ENCODE results near the gene GPC3.

DNA sequence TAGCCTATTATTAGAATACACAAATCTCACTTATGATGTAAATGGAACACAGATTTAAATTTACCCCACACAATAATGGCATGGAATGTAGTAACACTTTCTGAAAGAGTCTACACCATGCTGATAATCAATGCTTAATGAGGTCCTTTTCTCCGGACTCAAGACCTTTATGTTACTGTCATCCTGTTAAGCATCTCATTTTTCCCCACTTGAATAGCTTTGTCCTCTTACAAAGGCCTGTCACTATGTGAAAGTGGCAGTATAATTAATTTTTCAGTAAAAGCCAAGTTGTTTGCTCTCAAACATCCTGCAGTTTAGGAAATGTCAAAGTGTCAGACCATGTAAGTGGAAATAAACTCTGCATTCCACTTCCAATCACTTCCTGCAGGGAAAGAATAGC is 96.4 kb downstream of the GPC3 start:
- TF ChIP-seq CTCF (IDR thresholded peaks at IDR 0.05), result no peak
- no peak for TF ChIP-seq POLR2A (IDR thresholded peaks at IDR 0.05)
